ENCODE data around the gene DEPDC5.
"Not testable (repeated sequence)": the region's sequence is repeated elsewhere in the genome, so short reads cannot be mapped to it uniquely, and the experiment has no call there.

The DEPDC5 gene

GRCh38 chr22:31753634-31754501 lies at the start of gene DEPDC5:
Gene DEPDC5, plus strand, starts transcription at chr22:31754019. Its CDS starts 903 bp downstream, at chr22:31754922.
- TF ChIP-seq POLR2A (IDR thresholded peaks at IDR 0.05; ENCODE audit: extremely low read depth, insufficient read length) = peak; percentile 78
- TF ChIP-seq, protein P1, sequence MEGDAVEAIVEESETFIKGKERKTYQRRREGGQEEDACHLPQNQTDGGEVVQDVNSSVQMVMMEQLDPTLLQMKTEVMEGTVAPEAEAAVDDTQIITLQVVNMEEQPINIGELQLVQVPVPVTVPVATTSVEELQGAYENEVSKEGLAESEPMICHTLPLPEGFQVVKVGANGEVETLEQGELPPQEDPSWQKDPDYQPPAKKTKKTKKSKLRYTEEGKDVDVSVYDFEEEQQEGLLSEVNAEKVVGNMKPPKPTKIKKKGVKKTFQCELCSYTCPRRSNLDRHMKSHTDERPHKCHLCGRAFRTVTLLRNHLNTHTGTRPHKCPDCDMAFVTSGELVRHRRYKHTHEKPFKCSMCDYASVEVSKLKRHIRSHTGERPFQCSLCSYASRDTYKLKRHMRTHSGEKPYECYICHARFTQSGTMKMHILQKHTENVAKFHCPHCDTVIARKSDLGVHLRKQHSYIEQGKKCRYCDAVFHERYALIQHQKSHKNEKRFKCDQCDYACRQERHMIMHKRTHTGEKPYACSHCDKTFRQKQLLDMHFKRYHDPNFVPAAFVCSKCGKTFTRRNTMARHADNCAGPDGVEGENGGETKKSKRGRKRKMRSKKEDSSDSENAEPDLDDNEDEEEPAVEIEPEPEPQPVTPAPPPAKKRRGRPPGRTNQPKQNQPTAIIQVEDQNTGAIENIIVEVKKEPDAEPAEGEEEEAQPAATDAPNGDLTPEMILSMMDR (IDR thresholded peaks at IDR 0.05; ENCODE audit: low read depth, low read length) = no peak
- TF ChIP-seq MAX (IDR thresholded peaks at IDR 0.05; ENCODE audit: low read depth, low read length) = no peak; the same call in 1 of the 2 replicates
- peak; percentile 96 for DNase-seq (ENCODE audit: low read depth)
- peak within 1 kb of the TSS; percentile 76 for H3K4me3 ChIP-seq (ENCODE audit: low read depth, low read length)

DNA sequence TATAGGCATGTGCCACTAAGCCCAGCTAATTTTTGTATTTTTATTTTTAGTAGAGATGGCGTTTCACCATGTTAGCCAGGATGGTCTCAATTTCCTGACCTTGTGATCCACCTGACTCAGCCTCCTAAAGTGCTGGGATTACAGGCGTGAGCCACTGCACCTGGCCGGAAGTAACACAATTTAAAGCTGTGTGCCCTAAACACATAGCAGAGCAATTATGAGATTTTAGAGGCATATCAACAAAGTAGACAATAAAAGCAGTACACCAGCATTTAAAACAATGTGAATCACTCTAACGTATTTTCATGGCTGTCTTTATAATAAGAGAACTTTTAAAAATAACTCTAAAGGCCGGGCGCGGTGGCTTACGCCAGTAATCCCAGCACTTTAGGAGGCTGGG lies 46.3 kb upstream of the DEPDC5 start:
- DNase-seq (ENCODE audit: low read depth) = no peak
- no peak overlapping the region for H3K4me3 ChIP-seq (ENCODE audit: low read depth, low read length)
- TF ChIP-seq POLR2A (IDR thresholded peaks at IDR 0.05; ENCODE audit: extremely low read depth, insufficient read length) (no peak), MYC (IDR thresholded peaks at IDR 0.05; ENCODE audit: low read depth, low read length) (no peak), MAX (IDR thresholded peaks at IDR 0.05; ENCODE audit: low read depth, low read length) (no peak)
- TF ChIP-seq, protein P1 (IDR thresholded peaks at IDR 0.05; ENCODE audit: low read depth, low read length) = no peak

GRCh38 chr22:31711226-31711625 lies 42.6 kb upstream of the DEPDC5 start:
- DNase-seq (ENCODE audit: low read depth) = peak; percentile 12
- not testable (repeated sequence) for H3K4me3 ChIP-seq (ENCODE audit: low read depth, low read length)

DNA sequence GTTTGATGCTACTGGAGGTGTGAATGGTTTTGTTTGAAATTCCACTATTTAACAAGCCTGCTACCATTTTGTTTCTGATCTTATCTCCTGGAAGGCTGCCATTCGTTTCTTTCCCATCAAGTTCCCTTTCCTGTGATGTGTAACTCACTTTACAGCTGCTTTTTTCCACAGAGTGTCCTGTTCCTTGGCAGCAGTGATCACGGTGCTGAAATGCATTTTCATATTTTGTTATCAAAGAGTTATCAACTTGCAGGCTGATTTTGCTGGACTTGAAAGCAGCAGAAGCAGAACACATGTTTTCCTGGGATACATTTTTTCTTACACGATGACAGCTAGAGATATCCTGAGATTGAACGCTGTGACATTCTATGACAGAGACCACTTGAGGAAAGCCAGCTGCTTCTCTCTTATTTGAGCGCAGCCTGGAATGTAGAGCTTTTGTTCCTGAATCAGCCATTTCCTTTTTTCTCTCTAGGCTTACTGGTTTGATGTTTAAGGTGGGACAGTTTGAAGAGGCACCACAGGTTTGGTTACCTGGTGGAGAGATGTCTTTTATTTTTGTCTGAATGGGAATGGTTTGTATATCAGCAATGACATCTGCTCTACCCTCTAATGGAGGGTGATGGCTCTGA lies 38.6 kb upstream of the DEPDC5 start:
- TF ChIP-seq, protein P1 (IDR thresholded peaks at IDR 0.05; ENCODE audit: low read depth, low read length) = no peak
- TF ChIP-seq POLR2A (IDR thresholded peaks at IDR 0.05; ENCODE audit: extremely low read depth, insufficient read length) = no peak
- DNase-seq (ENCODE audit: low read depth) = no peak
- no peak overlapping the region for H3K4me3 ChIP-seq (ENCODE audit: low read depth, low read length)

GRCh38 chr22:31719850-31720471 lies 33.9 kb upstream of the DEPDC5 start:
- no peak overlapping the region for H3K4me3 ChIP-seq (ENCODE audit: low read depth, low read length)
- DNase-seq (ENCODE audit: low read depth) = no peak
- TF ChIP-seq MYC (IDR thresholded peaks at IDR 0.05; ENCODE audit: low read depth, low read length) (no peak), MAX (IDR thresholded peaks at IDR 0.05; ENCODE audit: low read depth, low read length) (no peak), POLR2A (IDR thresholded peaks at IDR 0.05; ENCODE audit: extremely low read depth, insufficient read length) (no peak)
- TF ChIP-seq, protein P1 (IDR thresholded peaks at IDR 0.05; ENCODE audit: low read depth, low read length) = no peak

- TF ChIP-seq MAX (IDR thresholded peaks at IDR 0.05; ENCODE audit: low read depth, low read length) (no peak), MYC (IDR thresholded peaks at IDR 0.05; ENCODE audit: low read depth, low read length) (no peak)
- H3K4me3 ChIP-seq (ENCODE audit: low read depth, low read length) = no peak overlapping the region
- no peak for DNase-seq (ENCODE audit: low read depth)
Observed at GRCh38 chr22:31723723-31724122, 30.1 kb upstream of the DEPDC5 start.

Measured in NB4 (cell line).